GM18498 (cell line): Measurements from ENCODE around the gene USHBP1.
A peak's percentile ranks its signal among the peaks of the same experiment; 100 is the strongest.
"Not testable (repeated sequence)": the region's sequence is repeated elsewhere in the genome, so short reads cannot be mapped to it uniquely, and the experiment has no call there.

Source experiments
- ATAC-seq: cut with Tn5 transposase; IDR thresholded peaks from one replicate; pipeline ENCODE4 v1.9.1; 2021; ENCODE audit warnings: mild to moderate bottlenecking, moderate library complexity; ENCODE audit not compliant: unreplicated experiment

USHBP1 gene

DNA sequence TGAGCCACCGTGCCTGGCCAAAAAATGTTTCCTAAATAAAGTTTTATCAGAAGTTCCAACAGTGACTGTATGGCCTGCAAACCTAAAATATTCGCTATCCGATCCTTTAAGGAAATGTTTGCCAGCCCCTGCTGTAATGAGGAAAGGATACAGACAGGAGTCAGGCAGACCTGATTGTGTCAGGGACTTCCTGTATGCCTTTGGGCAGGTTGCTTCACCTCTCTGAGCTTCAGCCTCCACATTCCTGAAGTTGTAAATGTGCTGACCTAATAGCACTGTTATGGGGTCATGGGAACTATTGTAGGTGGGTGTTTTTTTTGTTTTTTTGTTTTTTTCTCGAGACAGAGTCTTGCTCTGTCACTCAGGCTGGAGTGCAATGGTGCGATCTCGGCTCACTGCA lies 32.4 kb upstream of the USHBP1 start:
- ATAC-seq, result no peak

DNA sequence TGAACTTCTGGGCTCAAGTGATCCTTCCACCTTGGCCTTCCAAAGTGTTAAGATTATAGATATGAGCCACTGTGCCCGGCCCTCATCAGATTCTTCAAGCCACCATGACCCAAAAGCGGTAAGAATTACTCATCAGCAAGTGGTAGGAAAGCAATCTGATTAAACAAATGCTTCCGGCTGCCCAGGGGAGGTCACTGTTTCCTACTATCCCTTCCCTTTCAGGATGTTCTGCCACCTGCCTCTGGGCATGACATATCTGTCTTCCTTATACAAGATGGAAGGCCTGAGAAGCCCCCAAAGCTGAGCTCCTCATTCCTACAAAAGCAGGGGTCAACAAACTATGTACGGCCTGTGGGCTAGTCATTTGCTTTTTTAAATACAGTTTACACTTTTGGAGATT lies 31.7 kb upstream of the USHBP1 start:
- ATAC-seq, result no peak

DNA sequence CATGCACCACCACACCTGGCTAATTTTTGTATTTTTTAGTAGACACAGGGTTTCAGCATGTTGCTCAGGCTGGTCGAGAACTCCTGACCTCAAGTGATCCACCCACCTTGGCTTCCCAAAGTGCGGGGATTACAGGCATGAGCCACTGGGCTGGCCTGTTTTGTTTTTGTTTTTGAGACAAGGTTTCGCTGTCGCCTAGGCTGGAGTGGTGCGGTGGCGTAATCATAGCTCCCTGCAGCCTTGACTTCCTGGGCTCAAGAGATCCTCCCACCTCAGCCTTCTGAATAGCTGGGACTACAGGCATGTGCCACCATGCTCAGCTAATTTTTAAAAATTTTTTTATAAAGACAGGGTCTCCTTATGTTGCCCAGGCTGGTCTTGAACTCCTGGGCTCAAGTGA lies 31.0 kb upstream of the USHBP1 start:
- ATAC-seq, result not testable (repeated sequence)

DNA sequence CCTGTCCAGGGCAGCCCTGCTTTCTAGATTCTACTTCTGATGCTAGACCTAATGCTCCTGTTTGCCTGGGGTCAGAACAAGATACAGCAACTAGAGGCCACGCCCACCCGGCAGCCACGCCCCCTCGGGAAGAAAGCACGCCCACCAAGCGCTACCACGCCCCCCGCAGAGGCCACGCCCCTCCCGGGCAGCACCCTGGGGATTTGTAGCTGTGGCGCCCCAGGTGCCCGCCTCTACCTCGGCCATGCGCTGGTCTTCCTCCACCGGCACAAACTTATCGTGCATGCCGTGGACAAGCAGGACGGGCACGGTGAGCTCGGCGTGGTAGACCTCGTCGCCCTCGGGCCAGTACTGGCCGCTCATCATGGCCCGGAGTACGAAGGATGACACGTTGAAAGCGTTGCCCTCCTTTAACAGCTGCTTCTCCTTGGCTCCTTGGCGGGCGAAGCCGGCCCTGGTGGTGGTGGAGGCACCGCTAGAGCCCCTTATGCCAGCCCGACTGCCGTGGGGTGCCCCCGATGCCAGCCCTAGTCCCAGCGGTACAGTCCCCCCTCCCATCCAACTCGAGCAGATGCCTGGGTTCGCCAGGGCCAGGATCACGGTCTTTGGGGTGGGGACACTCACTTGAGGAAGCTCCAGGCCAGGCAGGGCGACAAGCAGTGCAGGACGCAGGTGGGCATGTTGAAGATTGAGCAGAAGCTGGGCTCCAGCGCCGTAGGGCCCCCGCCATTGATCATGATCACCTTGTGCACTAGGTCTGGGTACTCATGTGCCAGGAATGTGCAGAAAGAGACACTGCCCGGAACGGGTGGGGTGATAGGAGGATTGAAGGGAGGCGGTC lies 29.7 kb upstream of the USHBP1 start:
- no peak for ATAC-seq

DNA sequence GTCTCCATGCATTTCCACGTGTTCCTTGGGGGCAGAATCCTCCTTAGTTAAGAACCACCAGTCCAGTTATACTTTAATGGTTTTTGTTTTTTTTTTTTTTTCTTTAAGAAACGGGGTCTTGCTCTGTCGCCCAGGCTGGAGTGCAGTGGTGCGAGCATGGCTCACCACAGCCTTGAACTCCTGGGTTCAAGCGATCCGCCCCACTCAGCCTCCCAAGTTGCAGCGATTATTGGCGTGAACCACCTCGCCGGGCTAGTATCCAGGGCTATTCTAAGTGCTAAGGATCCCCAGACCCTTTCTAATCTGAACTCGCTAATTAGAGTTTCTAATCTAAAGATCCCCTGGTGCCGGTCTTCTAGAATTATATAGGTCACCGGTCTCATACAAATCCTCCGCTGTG lies 29.1 kb upstream of the USHBP1 start:
- no peak for ATAC-seq

DNA sequence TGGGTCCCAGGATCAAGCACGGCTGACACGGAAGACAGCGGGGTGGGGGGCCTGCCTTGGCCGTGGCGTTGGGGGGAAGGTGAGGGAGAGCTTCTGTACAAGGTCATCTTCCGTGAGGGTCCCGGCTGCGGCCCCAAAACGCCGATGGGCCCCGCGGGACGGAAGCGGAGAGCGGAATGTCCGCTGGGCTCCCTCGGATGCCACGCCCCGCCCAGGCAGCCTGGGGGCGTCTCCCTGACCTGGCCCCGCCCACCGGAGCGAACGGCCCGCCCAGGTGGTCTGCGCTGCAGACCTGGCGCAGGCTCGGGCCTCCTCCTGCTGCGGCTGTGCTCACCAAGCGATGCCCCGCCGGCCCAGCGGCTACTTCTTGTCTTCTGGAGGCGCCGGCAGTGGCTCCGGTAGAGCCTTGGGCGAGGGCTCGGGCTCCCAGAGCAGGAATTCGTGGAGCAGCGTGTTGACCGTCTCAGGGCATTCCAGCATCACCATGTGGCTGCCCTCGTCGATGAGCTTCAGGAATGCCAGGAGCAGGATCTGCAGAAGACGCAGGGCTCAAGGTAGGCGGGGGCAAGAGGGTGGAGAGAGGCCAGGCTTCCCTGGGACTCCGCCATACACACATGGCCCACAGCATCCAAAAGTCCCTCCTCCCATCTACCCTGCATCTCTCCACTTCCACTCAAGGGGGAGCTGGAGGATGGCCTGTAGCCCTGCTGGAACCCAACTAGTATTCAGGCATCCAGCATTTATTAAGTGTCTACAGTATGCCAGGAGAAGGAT lies 27.9 kb upstream of the USHBP1 start:
- peak; percentile 79 for ATAC-seq

DNA sequence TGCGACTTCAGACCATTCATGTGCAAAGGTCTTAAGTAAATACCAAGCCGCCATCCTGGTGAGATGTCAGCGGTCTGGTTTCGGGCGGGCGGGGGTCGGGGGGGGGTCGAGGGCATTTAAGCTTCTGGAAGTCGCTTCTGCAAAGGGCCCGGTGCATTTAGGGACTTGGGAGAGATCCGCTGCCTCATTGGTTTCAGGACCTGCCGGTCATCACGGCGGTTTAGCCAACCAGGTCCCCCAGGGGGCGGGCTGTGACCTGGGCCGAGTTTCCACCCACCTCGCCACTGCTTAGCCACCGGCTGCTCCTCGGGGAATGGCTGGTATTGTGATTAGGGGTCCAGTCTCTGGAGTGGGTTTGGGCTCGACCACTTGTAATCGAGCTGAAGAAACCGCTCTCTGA lies 24.9 kb upstream of the USHBP1 start:
- no peak for ATAC-seq

DNA sequence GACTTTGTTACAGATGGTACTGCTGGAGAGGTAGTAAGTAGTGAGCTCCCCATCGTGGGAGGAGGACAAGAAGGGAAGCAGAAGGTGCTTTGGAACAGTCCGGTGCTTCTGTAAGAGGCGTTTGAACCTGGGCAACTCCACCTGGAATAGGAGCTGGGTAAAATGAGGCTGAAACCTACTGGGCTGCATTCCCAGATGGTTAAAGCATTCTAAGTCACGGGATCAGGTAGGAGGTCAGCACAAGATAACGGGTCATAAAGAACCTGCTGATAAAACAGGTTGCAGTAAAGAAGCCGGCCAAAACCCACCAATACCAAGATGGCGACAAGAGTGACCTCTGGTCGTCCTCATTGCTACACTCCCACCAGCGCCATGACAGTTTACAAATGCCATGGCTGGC lies 22.2 kb upstream of the USHBP1 start:
- no peak for ATAC-seq

DNA sequence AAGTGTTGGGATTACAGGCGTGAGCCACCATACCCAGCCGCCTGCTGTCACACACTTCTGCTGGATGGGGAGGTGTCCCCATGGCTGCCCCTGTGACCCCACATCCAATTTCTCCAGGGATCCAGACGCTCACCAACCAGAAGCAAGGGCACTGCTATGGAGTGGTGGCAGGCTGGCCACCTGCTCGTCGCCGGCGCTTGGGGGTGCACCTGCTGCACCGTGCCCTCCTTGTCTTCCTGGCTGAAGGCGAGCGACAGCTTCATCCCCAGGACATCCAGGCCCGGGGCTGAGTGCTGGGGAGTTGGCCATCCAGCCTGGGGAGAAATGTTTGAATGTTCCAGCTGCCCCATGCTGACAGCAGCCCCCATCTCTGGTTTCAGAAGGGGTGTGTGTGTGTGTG lies 21.7 kb upstream of the USHBP1 start:
- ATAC-seq, result no peak

DNA sequence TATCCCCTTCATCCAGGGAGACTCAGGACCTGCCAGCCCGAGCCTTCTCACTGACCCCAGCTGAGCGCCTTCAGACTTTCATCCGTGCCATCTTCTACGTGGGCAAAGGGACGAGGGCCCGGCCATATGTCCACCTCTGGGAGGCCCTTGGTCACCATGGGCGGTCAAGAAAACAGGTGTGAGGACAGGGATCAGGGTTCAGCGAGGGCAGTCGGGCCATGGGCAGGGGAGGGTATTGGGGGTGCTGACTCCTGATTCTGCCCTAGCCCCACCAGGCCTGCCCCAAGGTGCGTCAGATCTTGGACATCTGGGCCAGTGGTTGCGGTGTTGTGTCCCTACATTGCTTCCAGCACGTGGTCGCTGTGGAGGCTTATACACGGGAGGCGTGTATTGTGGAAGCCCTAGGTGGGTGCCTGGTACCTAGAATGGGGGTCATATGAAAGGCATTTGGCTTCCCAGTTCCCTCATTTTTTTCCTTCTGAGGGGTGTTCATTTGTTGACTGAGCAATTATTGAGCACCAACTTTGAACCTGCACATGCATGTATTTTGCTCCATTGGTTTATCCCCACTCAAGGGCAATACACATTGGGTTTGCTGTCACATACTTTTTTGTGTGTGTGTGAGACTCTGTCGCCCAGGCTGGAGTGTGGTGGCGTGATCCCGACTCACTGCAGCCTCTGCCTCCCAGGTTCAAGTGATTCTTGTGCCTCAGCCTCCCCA lies 21.0 kb upstream of the USHBP1 start:
- no peak for ATAC-seq

DNA sequence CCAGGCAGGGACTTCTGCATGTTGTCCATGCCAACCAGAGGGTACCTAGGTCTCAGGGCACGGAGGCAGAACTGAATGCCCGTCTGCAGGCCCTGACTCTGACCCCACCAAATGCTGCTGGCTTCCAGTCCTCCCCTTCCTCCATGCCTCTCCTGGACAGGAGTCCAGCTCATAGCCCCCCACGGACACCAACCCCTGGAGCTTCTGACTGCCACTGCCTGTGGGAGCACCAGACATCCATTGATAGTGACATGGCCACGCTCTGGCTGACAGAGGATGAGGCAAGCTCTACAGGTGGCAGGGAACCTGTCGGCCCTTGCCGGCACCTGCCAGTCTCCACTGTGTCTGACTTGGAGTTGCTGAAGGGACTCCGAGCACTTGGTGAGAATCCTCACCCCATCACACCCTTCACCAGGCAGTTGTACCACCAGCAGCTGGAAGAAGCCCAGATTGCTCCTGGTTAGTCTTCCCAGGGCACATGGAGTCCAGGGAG lies 19.0 kb upstream of the USHBP1 start:
- no peak for ATAC-seq

DNA sequence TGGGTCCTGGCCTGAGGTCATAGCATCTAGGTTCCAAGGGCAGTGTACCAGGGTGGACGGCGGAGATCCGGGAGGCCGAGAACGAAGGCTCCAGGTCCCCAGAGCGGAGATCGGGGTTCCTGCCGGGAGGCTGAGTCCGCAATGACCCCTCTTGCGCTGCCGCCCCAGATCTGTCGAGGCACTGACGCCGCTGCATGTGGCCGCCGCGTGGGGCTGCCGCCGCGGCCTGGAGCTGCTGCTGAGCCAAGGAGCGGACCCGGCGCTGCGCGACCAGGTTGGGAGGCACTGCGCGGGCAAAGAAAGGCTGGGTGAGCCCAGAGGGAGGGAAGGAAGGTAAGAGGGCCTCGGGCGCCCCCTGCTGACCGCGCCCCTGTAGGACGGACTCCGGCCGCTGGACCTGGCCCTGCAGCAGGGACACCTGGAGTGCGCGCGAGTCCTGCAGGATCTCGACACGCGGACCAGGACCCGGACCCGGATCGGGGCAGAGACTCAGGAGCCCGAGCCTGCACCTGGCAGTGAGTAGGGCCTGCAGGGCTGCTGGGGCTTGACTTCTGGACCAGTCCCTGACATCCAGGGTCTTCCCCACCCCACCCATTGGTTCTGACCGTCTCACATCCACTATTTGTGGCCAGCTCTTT lies 18.1 kb upstream of the USHBP1 start:
- ATAC-seq, result peak; percentile 55

DNA sequence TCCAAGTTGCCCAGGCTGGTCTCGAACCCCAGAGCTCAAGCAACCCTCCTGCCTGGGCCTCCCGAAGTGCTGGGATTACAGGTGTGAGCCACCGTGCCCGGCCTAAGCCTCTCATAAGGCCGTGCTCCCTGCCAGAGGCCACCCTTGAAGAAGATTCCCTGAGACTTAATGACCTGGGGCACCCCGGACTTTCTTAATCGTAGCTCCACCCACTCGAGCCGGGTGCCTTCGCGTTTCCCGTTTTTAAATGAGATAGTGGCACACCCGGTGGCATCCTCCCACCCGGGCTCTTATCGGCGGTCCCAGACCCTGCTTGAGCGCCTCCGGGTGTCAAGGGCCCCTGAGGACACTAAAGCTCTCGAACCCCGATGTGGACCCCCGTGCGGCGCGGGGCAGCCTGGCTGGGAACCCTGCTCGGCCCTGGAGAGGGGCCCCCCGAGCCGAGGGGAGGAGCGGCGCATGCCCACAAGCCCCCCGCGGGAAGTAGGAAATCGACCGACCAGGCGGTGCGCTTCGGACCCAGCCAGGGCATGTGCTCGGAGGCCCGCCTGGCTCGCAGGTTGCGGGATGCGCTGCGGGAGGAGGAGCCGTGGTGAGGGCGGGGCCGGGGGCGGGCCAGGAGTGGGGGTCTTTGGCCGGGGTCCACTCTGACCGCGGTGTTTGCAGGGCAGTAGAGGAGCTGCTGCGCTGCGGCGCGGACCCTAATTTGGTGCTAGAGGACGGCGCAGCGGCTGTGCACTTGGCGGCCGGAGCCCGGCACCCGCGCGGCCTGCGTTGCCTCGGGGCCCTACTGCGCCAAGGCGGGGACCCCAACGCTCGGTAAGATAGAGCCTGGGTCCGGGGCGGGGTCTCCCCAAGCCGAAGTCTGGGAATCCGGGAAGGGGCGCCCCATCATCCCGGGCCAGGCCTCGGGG lies 17.1 kb upstream of the USHBP1 start, which contains the start of gene ANKLE1:
Gene ANKLE1, plus strand, starts transcription at position 511 of the 914 bp plus-strand sequence. Its CDS starts 20 bp downstream, at position 531.
- ATAC-seq, result peak; percentile 32

DNA sequence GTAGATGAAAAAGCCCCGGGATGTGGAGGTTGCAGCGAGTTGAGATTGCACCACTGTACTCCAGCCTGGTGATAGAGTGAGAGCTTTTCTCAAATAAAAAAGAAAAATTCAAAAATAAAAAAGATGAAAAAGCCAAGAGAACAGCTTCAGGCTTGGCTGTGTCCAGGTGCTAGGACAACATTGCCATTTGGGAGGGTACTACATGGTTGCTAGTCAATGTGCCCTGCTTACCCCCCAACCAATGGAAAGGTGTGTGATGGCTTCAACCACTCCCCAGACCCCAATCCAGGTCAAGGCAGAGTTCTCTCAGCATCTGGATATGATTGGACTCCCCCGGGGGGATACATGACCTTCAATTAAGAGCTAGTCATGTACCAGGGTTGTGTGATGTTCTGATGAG lies 14.9 kb upstream of the USHBP1 start:
- ATAC-seq, result no peak

DNA sequence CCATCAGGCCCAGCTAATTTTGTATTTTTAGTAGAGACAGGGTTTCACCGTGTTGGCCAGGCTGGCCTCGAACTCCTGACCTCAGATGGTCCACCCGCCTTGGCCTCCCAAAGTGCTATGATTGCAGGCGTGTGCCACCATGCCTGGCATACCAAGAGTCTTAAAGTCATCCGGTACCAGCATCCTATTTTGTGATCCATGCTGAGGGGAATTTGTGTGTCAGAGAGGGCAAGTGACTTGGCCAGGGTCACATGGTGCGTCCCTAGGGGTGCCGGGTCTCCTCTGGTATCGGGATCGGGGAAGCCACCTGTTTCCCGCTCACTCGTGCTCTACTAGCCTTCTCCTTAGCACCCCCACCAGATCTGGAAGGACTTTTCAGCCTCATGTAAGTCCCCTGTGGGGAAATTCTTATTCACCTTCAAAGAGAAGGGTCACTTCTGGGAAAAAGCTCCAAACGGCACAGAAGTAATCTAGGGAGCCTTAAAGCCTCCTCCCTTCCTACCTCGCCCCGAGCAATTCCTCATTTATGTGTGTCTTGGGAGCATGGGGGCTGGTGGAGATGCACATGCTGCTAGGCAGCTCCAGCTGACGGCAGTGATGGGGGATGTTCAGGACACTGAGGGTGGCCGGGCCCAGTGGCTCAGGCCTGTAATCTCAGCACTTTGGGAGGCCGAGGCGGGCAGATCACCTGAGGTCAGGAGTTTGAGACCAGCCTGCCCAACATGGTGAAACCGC lies 11.1 kb upstream of the USHBP1 start:
- ATAC-seq, result no peak

DNA sequence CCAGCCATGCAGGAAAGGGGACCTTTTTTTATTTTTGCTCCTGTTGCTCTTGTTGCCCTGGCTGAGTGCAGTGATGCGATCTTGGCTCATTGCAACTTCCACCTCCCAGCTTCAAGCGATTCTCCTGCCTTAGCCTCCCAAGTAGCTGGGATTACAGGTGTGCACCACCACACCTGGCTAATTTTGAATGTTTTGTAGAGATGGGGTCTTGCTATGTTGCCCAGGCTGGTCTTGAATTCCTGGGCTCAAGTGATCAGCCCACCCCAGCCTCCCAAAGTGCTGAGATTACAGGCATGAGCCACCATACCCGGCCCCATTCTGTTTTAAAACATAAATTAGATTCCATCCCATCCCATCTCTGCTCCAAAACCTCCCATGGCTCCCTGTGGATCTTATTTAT lies 10.3 kb upstream of the USHBP1 start:
- ATAC-seq, result not testable (repeated sequence)

DNA sequence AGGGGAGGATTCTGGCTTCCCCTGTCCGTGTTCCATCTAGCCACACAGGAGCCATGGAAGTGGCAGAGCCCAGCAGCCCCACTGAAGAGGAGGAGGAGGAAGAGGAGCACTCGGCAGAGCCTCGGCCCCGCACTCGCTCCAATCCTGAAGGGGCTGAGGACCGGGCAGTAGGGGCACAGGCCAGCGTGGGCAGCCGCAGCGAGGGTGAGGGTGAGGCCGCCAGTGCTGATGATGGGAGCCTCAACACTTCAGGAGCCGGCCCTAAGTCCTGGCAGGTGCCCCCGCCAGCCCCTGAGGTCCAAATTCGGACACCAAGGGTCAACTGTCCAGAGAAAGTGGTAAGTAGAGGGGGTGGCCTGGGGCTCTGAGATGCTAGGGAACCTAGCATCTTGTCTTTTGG lies 4.2 kb upstream of the USHBP1 start:
- no peak for ATAC-seq

DNA sequence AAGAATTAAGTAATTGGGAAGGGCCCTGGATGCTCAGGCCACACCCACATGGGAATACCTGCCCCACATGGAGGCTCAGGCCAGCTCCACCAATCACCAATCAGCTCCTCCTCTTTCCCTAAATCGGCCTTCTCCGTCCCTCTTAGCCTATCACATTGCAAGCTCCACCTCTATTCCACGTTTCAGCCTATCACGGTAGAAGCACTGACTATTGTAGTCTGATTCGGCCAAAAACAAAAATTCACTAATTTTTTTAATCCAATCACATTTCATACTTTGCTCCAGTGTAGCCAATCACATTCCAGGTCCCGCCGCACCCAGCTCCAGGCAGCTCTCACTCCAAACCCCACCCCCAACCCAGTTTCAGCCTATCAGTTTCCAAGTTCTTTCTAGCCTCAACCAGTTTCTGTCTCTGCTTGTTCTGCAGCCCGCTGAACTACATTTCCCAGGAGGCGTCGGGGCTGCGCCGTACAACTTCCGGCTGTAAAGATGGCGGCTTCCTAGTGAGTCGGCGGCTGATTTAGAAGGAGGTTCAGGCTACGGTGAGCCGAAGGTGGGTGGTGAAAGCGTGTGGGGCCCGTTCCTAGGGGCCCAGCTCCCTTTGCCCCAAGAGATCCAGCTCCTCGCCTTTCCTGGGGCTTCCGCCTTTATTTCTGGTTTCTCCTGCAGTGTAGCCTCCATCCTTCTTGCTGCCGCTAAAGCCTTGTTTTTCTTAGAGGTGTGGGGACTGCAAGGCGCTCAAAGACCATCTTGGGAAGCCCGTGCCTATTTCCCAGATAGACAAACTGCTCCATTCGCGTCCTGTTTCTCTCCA lies 2.6 kb upstream of the USHBP1 start, which contains the start of gene BABAM1:
Gene BABAM1, plus strand, starts transcription at position 469 of the 814 bp plus-strand sequence. CDS start 1,364 bp downstream, outside the sequence.
- peak; percentile 89 for ATAC-seq
